ENCODE results near the gene FFAR1.

GRCh38 chr19:35383536-35383935 lies 35.8 kb downstream of the FFAR1 start:
- no peak for TF ChIP-seq CTCF (IDR thresholded peaks at IDR 0.05)
- TF ChIP-seq EZH2 (IDR thresholded peaks at IDR 0.05; ENCODE audit: borderline replicate concordance, insufficient read depth, low read depth, low read length, poor library complexity, severe bottlenecking) = no peak
